Measurements from ENCODE around the gene VPS37C. TPM values are rescaled to one million over a fixed set of nuclear protein-coding genes. Genes with fewer than 3 reads are reported as not detected.

VPS37C gene
- total RNA-seq, 6 donors from 2014 or later: 14.7 to 42.0 (median 24.3) TPM

DNA sequence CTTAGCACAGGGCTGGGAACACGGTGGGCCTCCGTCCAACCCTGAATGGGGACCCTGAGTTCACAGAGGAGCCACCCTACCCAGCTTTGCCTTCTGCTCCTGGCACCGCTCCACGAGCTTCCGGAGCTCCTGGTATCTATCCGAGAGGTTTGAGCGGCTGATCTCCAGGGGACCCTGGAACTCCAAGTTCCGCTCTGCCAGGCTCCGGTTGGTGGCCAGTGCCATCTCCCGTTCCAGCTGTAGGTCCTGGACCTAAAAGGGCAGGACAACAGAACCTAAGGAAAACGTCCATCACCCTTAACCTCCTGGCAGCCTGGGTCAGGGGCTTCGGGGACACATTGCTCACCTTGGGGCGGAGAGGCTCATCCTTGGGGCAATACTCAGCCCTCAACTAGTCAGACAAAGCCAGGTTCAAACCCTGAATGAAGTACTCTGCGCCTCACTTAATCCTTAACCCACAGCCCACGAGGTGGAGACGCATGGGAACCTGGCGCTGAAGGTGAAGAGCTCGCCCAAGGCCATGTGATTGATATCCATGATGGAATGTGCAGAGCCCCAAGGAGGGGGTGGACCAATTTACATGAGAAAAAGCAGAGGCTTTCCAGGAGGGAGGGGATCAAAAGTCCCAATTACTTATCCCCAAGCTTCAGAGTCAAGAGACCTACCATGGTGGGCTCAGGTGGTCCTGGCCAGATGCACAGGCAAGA lies 27.1 kb downstream of the VPS37C start:
- 95 to 98% methylated on average over 9 to 18 of the region's 18 CpGs for WGBS, 2 donors
- ATAC-seq (ENCODE audit: low FRiP score in 2 of 2) (no peak), DNase-seq (no peak)
- Histone ChIP-seq H3K4me1 (peaks cover 10 to 16% (median 12%) of the 10 kb centered on the region in 4 donors), H3K36me3 (peaks cover 0 to 69% (median 40%) of the 10 kb centered on the region in 4 donors), H3K27me3 (no peaks in the 10 kb centered on the region), H3K9me3 (no peaks in the 10 kb centered on the region), H3K27ac (no peak overlapping the region), H3K4me3 (no peak overlapping the region)
- no peak for TF ChIP-seq POLR2A (IDR thresholded peaks at IDR 0.05)
- TF ChIP-seq POLR2AphosphoS5 (IDR thresholded peaks at IDR 0.05): no peak
- TF ChIP-seq, protein P1, sequence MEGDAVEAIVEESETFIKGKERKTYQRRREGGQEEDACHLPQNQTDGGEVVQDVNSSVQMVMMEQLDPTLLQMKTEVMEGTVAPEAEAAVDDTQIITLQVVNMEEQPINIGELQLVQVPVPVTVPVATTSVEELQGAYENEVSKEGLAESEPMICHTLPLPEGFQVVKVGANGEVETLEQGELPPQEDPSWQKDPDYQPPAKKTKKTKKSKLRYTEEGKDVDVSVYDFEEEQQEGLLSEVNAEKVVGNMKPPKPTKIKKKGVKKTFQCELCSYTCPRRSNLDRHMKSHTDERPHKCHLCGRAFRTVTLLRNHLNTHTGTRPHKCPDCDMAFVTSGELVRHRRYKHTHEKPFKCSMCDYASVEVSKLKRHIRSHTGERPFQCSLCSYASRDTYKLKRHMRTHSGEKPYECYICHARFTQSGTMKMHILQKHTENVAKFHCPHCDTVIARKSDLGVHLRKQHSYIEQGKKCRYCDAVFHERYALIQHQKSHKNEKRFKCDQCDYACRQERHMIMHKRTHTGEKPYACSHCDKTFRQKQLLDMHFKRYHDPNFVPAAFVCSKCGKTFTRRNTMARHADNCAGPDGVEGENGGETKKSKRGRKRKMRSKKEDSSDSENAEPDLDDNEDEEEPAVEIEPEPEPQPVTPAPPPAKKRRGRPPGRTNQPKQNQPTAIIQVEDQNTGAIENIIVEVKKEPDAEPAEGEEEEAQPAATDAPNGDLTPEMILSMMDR (IDR thresholded peaks at IDR 0.05): no peak
- no peak for TF ChIP-seq EP300 (IDR thresholded peaks at IDR 0.05)

DNA sequence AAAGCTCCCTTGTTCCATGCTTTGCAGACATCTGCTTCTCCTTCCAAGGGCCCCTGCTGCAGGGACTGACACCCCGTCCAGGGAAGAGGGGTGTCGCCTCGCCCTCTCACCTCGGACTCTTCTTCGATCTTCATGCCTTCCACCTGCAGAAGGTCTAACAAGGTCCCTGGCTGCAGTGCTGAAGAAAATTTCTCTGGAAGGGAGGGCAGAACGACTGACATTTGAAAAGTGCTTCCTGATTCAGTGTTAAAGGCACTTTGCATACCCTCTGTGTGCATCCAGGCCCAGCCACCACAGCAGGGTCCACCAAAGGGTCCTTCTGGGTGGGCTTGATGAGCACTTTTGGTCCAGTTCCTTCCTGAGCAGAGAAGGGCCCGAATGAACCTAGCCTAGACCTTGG lies 28.1 kb downstream of the VPS37C start:
- no peak for ATAC-seq (ENCODE audit: low FRiP score in 2 of 2)
- no peak for DNase-seq
- Histone ChIP-seq H3K4me1 (peaks cover 5 to 11% (median 9%) of the 10 kb centered on the region in 4 donors), H3K36me3 (peaks cover 0 to 70% (median 38%) of the 10 kb centered on the region in 4 donors), H3K27me3 (no peaks in the 10 kb centered on the region), H3K27ac (no peak overlapping the region), H3K9me3 (no peaks in the 10 kb centered on the region), H3K4me3 (no peak overlapping the region)
- TF ChIP-seq POLR2A (IDR thresholded peaks at IDR 0.05) (no peak), POLR2AphosphoS5 (IDR thresholded peaks at IDR 0.05) (no peak), EP300 (IDR thresholded peaks at IDR 0.05) (no peak)
- TF ChIP-seq, protein P1 (IDR thresholded peaks at IDR 0.05): no peak
- 91 to 94% methylated on average over 6 to 7 of the region's 7 CpGs for WGBS, 2 donors

DNA sequence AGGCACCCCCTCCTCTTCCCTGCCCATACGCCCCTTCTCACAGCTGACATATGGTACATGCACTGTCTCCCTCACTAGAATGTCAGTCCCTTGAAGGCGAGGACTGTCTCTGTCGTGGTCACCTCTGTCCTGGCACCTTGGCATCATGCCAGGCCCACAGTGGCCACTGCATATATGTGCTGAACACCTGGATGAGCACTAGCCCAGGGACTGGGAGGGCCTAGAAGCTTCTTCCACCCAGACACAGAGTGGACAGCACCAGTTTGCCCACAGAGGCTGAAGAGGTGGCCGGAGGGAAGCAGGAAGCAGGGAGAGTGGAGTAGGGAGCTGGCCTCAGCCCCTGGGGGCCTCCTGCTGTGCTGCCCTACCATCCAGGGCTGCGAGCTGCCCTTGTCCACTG lies 28.6 kb downstream of the VPS37C start:
- WGBS, 2 donors: 78 to 89% methylated on average over 5 of the region's 5 CpGs
- no peaks in the 10 kb centered on the region for H3K9me3 ChIP-seq
- ATAC-seq (ENCODE audit: low FRiP score in 2 of 2) (no peak), DNase-seq (no peak)
- peaks cover 0 to 70% (median 39%) of the 10 kb centered on the region in 4 donors for H3K36me3 ChIP-seq
- no peaks in the 10 kb centered on the region for H3K27me3 ChIP-seq
- no peak overlapping the region for H3K4me3 ChIP-seq
- TF ChIP-seq POLR2AphosphoS5 (IDR thresholded peaks at IDR 0.05): no peak
- TF ChIP-seq, protein P1 (IDR thresholded peaks at IDR 0.05): no peak
- TF ChIP-seq EP300 (IDR thresholded peaks at IDR 0.05): no peak
- TF ChIP-seq POLR2A (IDR thresholded peaks at IDR 0.05): no peak
- peaks cover 5 to 11% (median 9%) of the 10 kb centered on the region in 4 donors for H3K4me1 ChIP-seq
- H3K27ac ChIP-seq: no peak overlapping the region

DNA sequence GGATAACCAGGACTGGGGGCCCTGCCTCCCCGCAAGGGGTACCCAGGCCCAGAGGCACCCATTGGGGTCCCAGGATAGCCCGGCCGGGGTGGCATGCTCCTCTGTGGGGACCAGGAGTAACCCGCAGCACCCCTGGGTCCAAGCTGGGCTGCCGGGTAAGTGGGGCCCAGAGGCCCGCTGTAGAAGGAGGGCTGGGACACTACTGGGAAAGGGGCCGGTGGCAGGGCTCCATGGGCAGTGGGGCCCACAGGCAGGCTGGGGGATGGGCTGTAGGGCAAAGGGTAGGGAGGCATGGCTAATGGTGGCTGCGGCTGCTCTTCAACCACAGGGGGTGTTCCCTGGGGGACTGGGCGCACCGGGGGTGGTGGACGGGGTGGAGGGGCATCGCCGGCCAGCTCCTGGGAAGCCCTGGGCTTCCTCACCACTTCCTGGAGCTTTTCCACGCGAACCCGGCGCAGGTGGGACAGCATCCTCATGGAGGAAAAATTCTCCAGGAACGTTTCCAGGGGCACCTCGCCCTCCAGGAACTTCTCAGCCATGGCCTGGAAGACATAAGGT lies 29.1 kb downstream of the VPS37C start:
- H3K9me3 ChIP-seq: no peaks in the 10 kb centered on the region
- H3K27me3 ChIP-seq: no peaks in the 10 kb centered on the region
- no peak overlapping the region for H3K4me3 ChIP-seq
- peaks cover 5 to 11% (median 9%) of the 10 kb centered on the region in 4 donors for H3K4me1 ChIP-seq
- TF ChIP-seq POLR2AphosphoS5 (IDR thresholded peaks at IDR 0.05) (no peak), POLR2A (IDR thresholded peaks at IDR 0.05) (no peak), EP300 (IDR thresholded peaks at IDR 0.05) (no peak)
- TF ChIP-seq, protein P1 (IDR thresholded peaks at IDR 0.05): no peak
- peaks cover 0 to 64% (median 35%) of the 10 kb centered on the region in 4 donors for H3K36me3 ChIP-seq
- ATAC-seq (ENCODE audit: low FRiP score in 2 of 2) (no peak), DNase-seq (no peak)
- WGBS, 2 donors: 92 to 95% methylated on average over 13 to 19 of the region's 19 CpGs
- no peak overlapping the region for H3K27ac ChIP-seq

Data from upper lobe of left lung (tissue), 6 donors.